Renal pelvis (tissue), 4 donors: ENCODE results near the gene GRIK4. TPM values are rescaled to one million over a fixed set of nuclear protein-coding genes. Genes with fewer than 3 reads are reported as not detected.
A peak's percentile ranks its signal among the peaks of the same experiment; 100 is the strongest.

Experiments
- DNase-seq: peaks from one replicate; pipeline ENCODE4 v3.0.0-alpha.2; 2013
- polyA plus RNA-seq, 3 donors: library from polyadenylated mRNA; unstranded; fragments of 120-200 nt; gene quantifications; one replicate each; pipeline ENCODE4 v1.2.1, GENCODE V29; 2013; ENCODE audit not compliant: insufficient read length in 3 of 3

GRIK4 gene
- polyA plus RNA-seq, 3 donors: 0.86 to 1.7 (median 1.0) TPM

GRCh38 chr11:120914601-120915000 lies 403.1 kb downstream of the GRIK4 start:
- DNase-seq: no peak

GRCh38 chr11:120917559-120918239 lies 406.2 kb downstream of the GRIK4 start:
- no peak for DNase-seq

- no peak for DNase-seq
Measured at GRCh38 chr11:120918257-120918656, 406.7 kb downstream of the GRIK4 start.

GRCh38 chr11:120919045-120919444 lies 407.5 kb downstream of the GRIK4 start:
- no peak for DNase-seq

- no peak for DNase-seq
Measured at GRCh38 chr11:120919566-120919965, 408.0 kb downstream of the GRIK4 start.

GRCh38 chr11:120923866-120924508 lies 412.4 kb downstream of the GRIK4 start:
- DNase-seq: no peak

- no peak for DNase-seq
Measured at GRCh38 chr11:120925944-120926343, 414.4 kb downstream of the GRIK4 start.

GRCh38 chr11:120928627-120929026 lies 417.1 kb downstream of the GRIK4 start:
- no peak for DNase-seq

- no peak for DNase-seq
Measured at GRCh38 chr11:120929090-120929489, 417.5 kb downstream of the GRIK4 start.

- DNase-seq: no peak
Measured at GRCh38 chr11:120929664-120930154, 418.2 kb downstream of the GRIK4 start.

- DNase-seq: no peak
Measured at GRCh38 chr11:120931057-120931779, 419.7 kb downstream of the GRIK4 start.

- DNase-seq: peak; percentile 60
Measured at GRCh38 chr11:120932305-120932915, 420.9 kb downstream of the GRIK4 start.

GRCh38 chr11:120936356-120936755 lies 424.8 kb downstream of the GRIK4 start:
- DNase-seq: no peak

GRCh38 chr11:120937501-120937900 lies 426.0 kb downstream of the GRIK4 start:
- DNase-seq: no peak

GRCh38 chr11:120938260-120938659 lies 426.7 kb downstream of the GRIK4 start:
- DNase-seq: no peak

- DNase-seq: no peak
Measured at GRCh38 chr11:120940160-120940848, 428.8 kb downstream of the GRIK4 start.

- DNase-seq: no peak
Measured at GRCh38 chr11:120941000-120941399, 429.5 kb downstream of the GRIK4 start.

- no peak for DNase-seq
Measured at GRCh38 chr11:120942701-120943100, 431.2 kb downstream of the GRIK4 start.

GRCh38 chr11:120945042-120945441 lies 433.5 kb downstream of the GRIK4 start:
- no peak for DNase-seq

GRCh38 chr11:120950880-120951279 lies 439.3 kb downstream of the GRIK4 start:
- DNase-seq: no peak
